ENCODE measurements around the gene RHBDF1. TPM values are rescaled to one million over a fixed set of nuclear protein-coding genes. Genes with fewer than 3 reads are reported as not detected.

The RHBDF1 gene
- total RNA-seq = 1 to 10 TPM in 1 of 3 donors, under 1 TPM in 2; 0.26 to 1.1 (median 0.78) TPM
- total RNA-seq (2013) = 0.23 TPM

GRCh38 chr16:72561-73548 is at the start of gene RHBDF1:
RHBDF1 (minus strand) TSS chr16:72631; CDS start chr16:65015, 7,616 bp downstream.
- no peaks in the 10 kb centered on the region for H3K36me3 Mint-ChIP-seq
- Histone ChIP-seq H3K36me3 (ENCODE audit: control insufficient read depth, insufficient read depth, low read length) (no peaks in the 10 kb centered on the region), H3K27ac (ENCODE audit: low read length) (no peak within 1 kb of the TSS), H3K4me3 (ENCODE audit: low read length) (no peak within 1 kb of the TSS), H3K4me1 (ENCODE audit: control insufficient read depth, insufficient read depth, low read length) (peaks cover 26% of the 10 kb centered on the region), H3K27me3 (ENCODE audit: control insufficient read depth, insufficient read depth, low read length) (peaks cover 13% of the 10 kb centered on the region), H3K9me3 (ENCODE audit: control insufficient read depth, insufficient read depth, low read length) (no peaks in the 10 kb centered on the region)
- WGBS (ENCODE audit: insufficient coverage) = 22% methylated on average over 61 of the region's 62 CpGs
- no peaks in the 10 kb centered on the region for H3K9me3 Mint-ChIP-seq
- intact Hi-C loops (cut with micrococcal nuclease) = no loop called here
- H3K4me3 Mint-ChIP-seq = peak within 1 kb of the TSS; percentile 51
- H3K4me1 Mint-ChIP-seq = peaks cover 10 to 23% of the 10 kb centered on the region in 2 donors
- peak within 1 kb of the TSS in 1 of 2 donors; percentile 23 for H3K27ac Mint-ChIP-seq
- peaks cover 0 to 21% of the 10 kb centered on the region in 2 donors for H3K27me3 Mint-ChIP-seq (ENCODE audit: low read depth in 2 of 2)
- no peak for TF ChIP-seq CTCF (IDR thresholded peaks at IDR 0.05)
- DNase-seq = no peak
- ATAC-seq = peak in 2 of 3 donors; percentile 65 to 74

- peaks cover 3% of the 10 kb centered on the region for H3K36me3 ChIP-seq (ENCODE audit: control insufficient read depth, insufficient read depth, low read length)
- 82% methylated on average over 2 of the region's 2 CpGs for WGBS (ENCODE audit: insufficient coverage)
Measured at GRCh38 chr16:120756-121155, 48.3 kb upstream of the RHBDF1 start.

GRCh38 chr16:119835-120491 is 47.5 kb upstream of the RHBDF1 start:
- Histone ChIP-seq H3K4me3 (ENCODE audit: low read length) (no peak overlapping the region), H3K4me1 (ENCODE audit: control insufficient read depth, insufficient read depth, low read length) (peaks cover 40% of the 10 kb centered on the region), H3K27me3 (ENCODE audit: control insufficient read depth, insufficient read depth, low read length) (no peaks in the 10 kb centered on the region), H3K9me3 (ENCODE audit: control insufficient read depth, insufficient read depth, low read length) (no peaks in the 10 kb centered on the region), H3K27ac (ENCODE audit: low read length) (no peak overlapping the region), H3K36me3 (ENCODE audit: control insufficient read depth, insufficient read depth, low read length) (peaks cover 3% of the 10 kb centered on the region)
- Mint-ChIP-seq H3K4me1 (peaks cover 29 to 30% of the 10 kb centered on the region in 2 donors), H3K9me3 (no peaks in the 10 kb centered on the region), H3K27ac (no peak overlapping the region), H3K4me3 (no peak overlapping the region), H3K36me3 (no peaks in the 10 kb centered on the region), H3K27me3 (ENCODE audit: low read depth in 2 of 2) (no peaks in the 10 kb centered on the region)
- WGBS (ENCODE audit: insufficient coverage) = 96% methylated on average over 2 of the region's 3 CpGs
- DNase-seq (no peak), ATAC-seq (no peak)
- no peak for TF ChIP-seq CTCF (IDR thresholded peaks at IDR 0.05)
- intact Hi-C loops (cut with micrococcal nuclease) = no loop called here

More at GRCh38 chr16:120756-121155, 48.3 kb upstream of the RHBDF1 start:
- H3K36me3 Mint-ChIP-seq = no peaks in the 10 kb centered on the region
- Histone ChIP-seq H3K27me3 (ENCODE audit: control insufficient read depth, insufficient read depth, low read length) (no peaks in the 10 kb centered on the region), H3K4me3 (ENCODE audit: low read length) (no peak overlapping the region), H3K9me3 (ENCODE audit: control insufficient read depth, insufficient read depth, low read length) (no peaks in the 10 kb centered on the region), H3K27ac (ENCODE audit: low read length) (no peak overlapping the region), H3K4me1 (ENCODE audit: control insufficient read depth, insufficient read depth, low read length) (peaks cover 48% of the 10 kb centered on the region)
- no peak for ATAC-seq
- no peaks in the 10 kb centered on the region for H3K27me3 Mint-ChIP-seq (ENCODE audit: low read depth in 2 of 2)
- no peaks in the 10 kb centered on the region for H3K9me3 Mint-ChIP-seq
- no peak for DNase-seq
- intact Hi-C loops (cut with micrococcal nuclease) = no loop called here
- H3K4me1 Mint-ChIP-seq = peaks cover 37 to 38% of the 10 kb centered on the region in 2 donors
- no peak overlapping the region for H3K4me3 Mint-ChIP-seq
- TF ChIP-seq CTCF (IDR thresholded peaks at IDR 0.05) = no peak
- H3K27ac Mint-ChIP-seq = peak overlapping the region in 1 of 2 donors; percentile 47
